Testis (tissue), 3 donors: Measurements from ENCODE around the gene ACACB. TPM values are rescaled to one million over a fixed set of nuclear protein-coding genes. Genes with fewer than 3 reads are reported as not detected.

ENCODE experiments used
- DNase-seq: peaks from one replicate; pipeline ENCODE4 v3.0.0-alpha.2; 2019
- H3K27ac ChIP-seq, 2 donors: fragments of 200-600 bp; sonication (generic); one replicate each; pipeline ENCODE4 v1.5.1; 2019
- H3K27me3 ChIP-seq: fragments of 200-600 bp; sonication (generic); one replicate; pipeline ENCODE4 v1.5.1; 2019
- H3K36me3 ChIP-seq: fragments of 200-600 bp; sonication (generic); one replicate; pipeline ENCODE4 v1.5.1; 2017; ENCODE audit warnings: low read depth; ENCODE audit errors: missing control alignments
- H3K4me1 ChIP-seq: fragments of 200-600 bp; sonication (generic); one replicate; pipeline ENCODE4 v1.5.1; 2019
- H3K4me3 ChIP-seq, 2 donors: fragments of 200-600 bp; sonication (generic); one replicate each; pipeline ENCODE4 v1.5.1; 2017 to 2019
- H3K9me3 ChIP-seq: fragments of 200-600 bp; sonication (generic); one replicate; pipeline ENCODE4 v1.5.1; 2017
- POLR2A ChIP-seq: fragments of 450-650 bp; IDR thresholded peaks from one replicate; pipeline ENCODE4 v1.6.1; 2017; ENCODE audit warnings: antibody characterized with exemption, mild to moderate bottlenecking, moderate library complexity
- WGBS, 2 donors: methylation state at CpG; one replicate each; pipeline ENCODE4 v1.1.5; 2018; 5-methylcytosine and 5-hydroxymethylcytosine counted together
- intact Hi-C: fragments of 100-400 bp; cut with DNase I; formaldehyde crosslinking; loops from one replicate; pipeline ENCODE4 v1.15.1; 2023; ENCODE audit warnings: low total_unique reads
- polyA plus RNA-seq: library from polyadenylated mRNA; stranded (reverse); fragments of 350-450 nt; fragmentation: Illumina TruSeq; extraction: RNeasy Lipid Tissue Mini Kit (QIAGEN cat#74804); gene quantifications from one replicate; pipeline ENCODE4 v1.2.3, GENCODE V29; 2014; ENCODE audit warnings: low read depth, low replicate concordance; ENCODE audit not compliant: insufficient read depth
- total RNA-seq, 2 donors: library from RNA; depleted of rRNA; stranded (reverse); fragments of >200 nt; gene quantifications; one replicate each; pipeline ENCODE4 v1.2.3, GENCODE V29; 2016
- TF ChIP-seq, protein P1 (sequence below), 3 experiments: fragments of 450-650 bp in 2 of 3; fragments of 200-600 bp in 1 of 3; sonication (generic) in 1 of 3; IDR thresholded peaks; one replicate each; pipeline ENCODE4 v1.5.1; 2016 to 2019; ENCODE audit warnings: antibody characterized with exemption in 3 of 3, mild to moderate bottlenecking in 2 of 3, moderate library complexity in 1 of 3

The ACACB gene
- total and polyA plus RNA-seq, 3 donors from 2014 or later, result 25.5 to 96.8 (median 61.6) TPM

DNA sequence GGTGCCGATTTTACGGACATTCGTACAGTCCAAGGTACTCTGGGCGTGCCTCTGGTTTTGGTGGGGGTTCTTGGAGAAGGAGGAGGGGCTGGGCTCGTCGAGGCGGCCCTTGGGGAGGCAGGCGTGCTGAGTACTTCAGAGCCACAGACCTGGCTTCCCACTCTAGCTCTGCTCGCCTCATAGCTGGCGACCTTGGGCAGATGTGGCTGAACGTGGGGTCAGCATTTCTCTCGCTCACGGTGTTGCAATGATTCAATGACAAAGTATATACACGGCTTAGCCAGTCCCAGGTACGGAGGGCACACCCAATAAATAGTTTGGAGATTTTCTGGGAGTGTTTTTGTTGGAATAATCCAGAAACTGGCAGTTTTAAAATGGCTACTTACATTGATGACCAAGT lies 117.6 kb downstream of the ACACB start:
- Histone ChIP-seq H3K27ac (no peak overlapping the region), H3K36me3 (no peaks in the 10 kb centered on the region), H3K27me3 (no peaks in the 10 kb centered on the region), H3K9me3 (no peaks in the 10 kb centered on the region), H3K4me3 (no peak overlapping the region), H3K4me1 (no peaks in the 10 kb centered on the region)
- no peak for TF ChIP-seq POLR2A
- TF ChIP-seq, protein P1, sequence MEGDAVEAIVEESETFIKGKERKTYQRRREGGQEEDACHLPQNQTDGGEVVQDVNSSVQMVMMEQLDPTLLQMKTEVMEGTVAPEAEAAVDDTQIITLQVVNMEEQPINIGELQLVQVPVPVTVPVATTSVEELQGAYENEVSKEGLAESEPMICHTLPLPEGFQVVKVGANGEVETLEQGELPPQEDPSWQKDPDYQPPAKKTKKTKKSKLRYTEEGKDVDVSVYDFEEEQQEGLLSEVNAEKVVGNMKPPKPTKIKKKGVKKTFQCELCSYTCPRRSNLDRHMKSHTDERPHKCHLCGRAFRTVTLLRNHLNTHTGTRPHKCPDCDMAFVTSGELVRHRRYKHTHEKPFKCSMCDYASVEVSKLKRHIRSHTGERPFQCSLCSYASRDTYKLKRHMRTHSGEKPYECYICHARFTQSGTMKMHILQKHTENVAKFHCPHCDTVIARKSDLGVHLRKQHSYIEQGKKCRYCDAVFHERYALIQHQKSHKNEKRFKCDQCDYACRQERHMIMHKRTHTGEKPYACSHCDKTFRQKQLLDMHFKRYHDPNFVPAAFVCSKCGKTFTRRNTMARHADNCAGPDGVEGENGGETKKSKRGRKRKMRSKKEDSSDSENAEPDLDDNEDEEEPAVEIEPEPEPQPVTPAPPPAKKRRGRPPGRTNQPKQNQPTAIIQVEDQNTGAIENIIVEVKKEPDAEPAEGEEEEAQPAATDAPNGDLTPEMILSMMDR (IDR thresholded peaks at IDR 0.05), result no peak
- intact Hi-C loops, result no loop called here
- no peak for DNase-seq
- WGBS, 2 donors, result 87 to 92% methylated on average over 12 to 15 of the region's 15 CpGs

DNA sequence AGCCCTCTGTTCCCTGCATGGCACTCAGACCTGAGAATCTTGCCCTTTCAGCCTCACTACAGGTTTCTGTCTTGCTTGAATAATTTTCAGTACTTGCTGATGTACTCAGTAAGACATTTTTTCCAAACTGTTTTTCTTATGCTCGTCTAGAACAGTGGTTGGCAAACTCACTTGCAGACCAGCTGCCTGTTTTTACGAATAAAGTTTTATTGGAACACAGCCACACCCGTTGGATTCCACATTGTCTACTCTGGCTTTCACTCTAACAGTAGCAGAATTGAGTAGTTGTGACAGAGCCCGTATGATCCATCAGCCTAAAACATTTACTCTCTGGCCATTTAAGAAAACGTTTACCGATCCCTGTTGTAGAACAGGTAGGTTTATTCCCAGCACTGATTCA lies 119.9 kb downstream of the ACACB start:
- intact Hi-C loops, result no loop called here
- 78 to 84% methylated on average over 6 of the region's 6 CpGs for WGBS, 2 donors
- Histone ChIP-seq H3K9me3 (no peaks in the 10 kb centered on the region), H3K4me1 (no peaks in the 10 kb centered on the region), H3K4me3 (no peak overlapping the region), H3K27me3 (no peaks in the 10 kb centered on the region), H3K27ac (no peak overlapping the region), H3K36me3 (no peaks in the 10 kb centered on the region)
- no peak for DNase-seq
- no peak for TF ChIP-seq POLR2A
- TF ChIP-seq, protein P1 (IDR thresholded peaks at IDR 0.05), result no peak

DNA sequence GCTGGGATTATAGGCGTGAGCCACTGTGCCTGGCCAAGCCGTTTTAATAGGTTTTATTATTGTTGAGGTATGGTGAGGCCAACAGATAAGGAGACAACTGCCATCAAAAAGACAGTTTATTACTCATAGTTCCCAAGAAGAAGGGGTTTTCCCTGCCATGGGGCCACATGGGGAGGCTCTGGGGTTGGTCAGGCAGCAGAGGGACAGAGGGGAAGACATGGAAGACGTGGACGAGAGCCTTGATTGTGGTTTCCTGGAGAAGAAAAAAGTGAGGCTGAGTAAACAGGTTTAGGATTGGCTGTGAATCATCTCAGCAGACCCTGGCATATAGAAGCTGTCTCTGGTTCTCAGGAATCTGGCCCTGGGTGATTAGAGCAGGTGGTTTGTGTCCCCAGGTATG lies 122.8 kb downstream of the ACACB start:
- DNase-seq, result no peak
- Histone ChIP-seq H3K4me3 (no peak overlapping the region), H3K9me3 (no peaks in the 10 kb centered on the region), H3K27ac (no peak overlapping the region), H3K27me3 (no peaks in the 10 kb centered on the region), H3K4me1 (no peaks in the 10 kb centered on the region), H3K36me3 (no peaks in the 10 kb centered on the region)
- WGBS, 2 donors, result 87 to 92% methylated on average over 4 of the region's 4 CpGs
- TF ChIP-seq, protein P1 (IDR thresholded peaks at IDR 0.05), result no peak
- TF ChIP-seq POLR2A, result no peak
- intact Hi-C loops, result no loop called here

DNA sequence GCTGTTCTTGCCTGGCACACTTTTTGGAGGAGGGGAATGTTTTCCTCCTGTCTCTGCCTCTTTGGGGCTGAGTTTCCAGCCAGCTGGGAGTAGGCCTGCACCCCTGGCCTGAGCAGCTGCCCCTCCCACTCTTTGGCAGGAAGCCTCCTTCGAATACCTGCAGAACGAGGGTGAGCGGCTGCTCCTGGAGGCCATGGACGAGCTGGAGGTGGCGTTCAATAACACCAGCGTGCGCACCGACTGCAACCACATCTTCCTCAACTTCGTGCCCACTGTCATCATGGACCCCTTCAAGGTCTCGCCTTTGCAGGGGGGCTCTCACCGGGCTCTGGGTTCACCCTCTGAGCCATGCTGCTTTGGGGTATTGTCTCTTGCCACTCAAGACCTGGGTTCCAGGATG lies 123.3 kb downstream of the ACACB start:
- intact Hi-C loops, result no loop called here
- DNase-seq, result no peak

DNA sequence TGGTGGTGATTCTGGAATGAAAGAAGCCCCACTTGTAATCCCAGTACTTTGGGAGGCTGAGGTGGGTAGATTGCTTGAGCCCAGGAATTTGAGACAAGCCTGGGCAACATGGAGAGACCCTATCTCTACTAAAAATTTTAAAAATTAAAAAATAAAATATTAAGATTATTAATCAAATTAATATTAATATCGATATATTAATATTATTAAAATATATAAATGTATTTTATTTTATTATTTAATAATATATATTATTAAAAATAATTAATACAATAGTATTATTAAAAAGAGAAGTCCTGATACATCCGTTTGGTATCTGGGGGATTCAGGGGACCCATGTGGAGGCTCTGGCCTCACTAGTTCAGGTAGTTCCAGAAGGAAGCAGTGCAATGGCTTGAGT lies 124.0 kb downstream of the ACACB start:
- WGBS, 2 donors, result 87 to 90% methylated on average over 2 of the region's 2 CpGs
- no peaks in the 10 kb centered on the region for H3K4me1 ChIP-seq
- no peak overlapping the region for H3K27ac ChIP-seq
- no peak overlapping the region for H3K4me3 ChIP-seq
- no peak for DNase-seq
- H3K27me3 ChIP-seq, result no peaks in the 10 kb centered on the region
- TF ChIP-seq, protein P1 (IDR thresholded peaks at IDR 0.05), result no peak
- TF ChIP-seq POLR2A, result no peak
- intact Hi-C loops, result no loop called here
- no peaks in the 10 kb centered on the region for H3K36me3 ChIP-seq
- H3K9me3 ChIP-seq, result no peaks in the 10 kb centered on the region

More for the DNA sequence above, 123.3 kb downstream of the ACACB start:
- WGBS, 2 donors, result 86 to 93% methylated on average over 10 to 11 of the region's 11 CpGs
- no peaks in the 10 kb centered on the region for H3K36me3 ChIP-seq
- H3K9me3 ChIP-seq, result no peaks in the 10 kb centered on the region
- no peak for TF ChIP-seq POLR2A
- TF ChIP-seq, protein P1 (IDR thresholded peaks at IDR 0.05), result no peak
- no peaks in the 10 kb centered on the region for H3K27me3 ChIP-seq
- no peaks in the 10 kb centered on the region for H3K4me1 ChIP-seq
- no peak overlapping the region for H3K27ac ChIP-seq
- no peak overlapping the region for H3K4me3 ChIP-seq
